Measurements from ENCODE around the gene SASH3. TPM values are rescaled to one million over a fixed set of nuclear protein-coding genes. Genes with fewer than 3 reads are reported as not detected.
A peak's percentile ranks its signal among the peaks of the same experiment; 100 is the strongest.

SASH3 gene
- total RNA-seq, 8 experiments from 2014 or later: 0.15 to 0.35 (median 0.24) TPM; not detected in 3

DNA sequence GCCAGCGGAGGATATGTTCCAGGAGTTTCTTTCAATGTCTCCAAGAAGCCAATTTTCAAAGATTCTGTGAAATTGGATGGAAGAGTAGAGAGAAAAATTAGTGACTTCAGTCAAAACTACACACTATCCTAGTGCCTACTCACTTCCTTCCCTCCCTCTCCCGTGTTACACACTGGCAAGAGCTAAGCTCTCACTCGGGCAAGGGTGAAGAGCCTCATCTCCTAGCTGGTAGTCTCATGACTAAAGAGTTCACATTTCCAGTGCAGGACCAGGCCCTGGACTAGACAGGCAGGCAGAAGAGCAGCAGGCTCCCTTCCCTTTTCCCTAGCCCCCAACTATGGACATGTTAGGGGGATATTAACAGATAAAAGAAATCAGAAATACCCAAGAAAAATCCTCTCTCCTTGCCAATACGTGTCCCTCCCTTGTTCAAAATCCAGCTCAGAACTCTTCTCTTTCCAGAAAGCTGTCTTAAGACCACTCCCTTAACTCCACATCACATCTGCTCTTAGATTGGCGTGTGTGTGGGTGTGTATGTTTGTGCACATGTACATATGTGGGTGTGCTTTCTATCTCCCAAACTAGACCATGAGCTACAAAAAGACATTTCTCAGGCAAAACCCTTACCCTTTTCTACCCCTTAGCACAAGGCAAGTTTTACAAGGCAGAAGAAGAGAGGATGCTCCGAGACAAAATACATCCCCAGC, 34.1 kb downstream of the SASH3 start:
- H3K4me1 ChIP-seq (replicated peaks in 1 of 2): no peaks in the 10 kb centered on the region
- in situ Hi-C loops (cut with MboI; ENCODE audit: low pct_unique_long_range_greater_than_20kb in 2 of 9, low sequenced_read_pairs in 9 of 9, unreplicated experiment in 9 of 9): no loop called here
- H3K4me3 ChIP-seq: no peak overlapping the region
- no peak overlapping the region for H3K27ac ChIP-seq
- ATAC-seq (replicated peaks in 6 of 8): peak in 3 of 8 experiments; percentile 49 to 85 (median 76)
- WGBS, 10 experiments: 20 to 100% (median 80%) methylated on average over 1 to 4 of the region's 6 CpGs; no CpG with 5 or more reads in 3 of the 10 experiments

DNA sequence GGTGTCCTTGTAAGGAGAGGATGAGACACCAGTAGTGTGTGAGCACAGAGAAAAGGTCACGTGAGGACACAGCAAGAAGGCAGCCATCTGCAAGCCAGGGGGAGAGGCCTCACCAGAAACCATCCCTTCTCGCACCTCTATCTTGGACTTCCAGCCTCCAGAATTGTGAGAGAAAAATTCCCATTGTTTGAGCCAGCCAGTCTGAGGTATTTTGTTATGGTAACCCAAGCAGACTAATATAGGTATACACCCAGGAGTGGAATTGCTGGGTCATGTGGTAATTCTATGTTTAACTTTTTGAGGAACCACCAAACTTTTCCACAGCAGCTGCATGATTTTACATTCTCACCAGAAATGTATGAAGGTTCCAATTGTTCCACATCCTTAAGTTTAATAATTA, 38.4 kb downstream of the SASH3 start:
- peak in 1 of 8 experiments; percentile 70 for ATAC-seq (replicated peaks in 6 of 8)
- Histone ChIP-seq H3K27ac (no peak overlapping the region), H3K4me3 (no peak overlapping the region), H3K4me1 (replicated peaks in 1 of 2) (no peaks in the 10 kb centered on the region)
- in situ Hi-C loops (cut with MboI; ENCODE audit: low pct_unique_long_range_greater_than_20kb in 2 of 9, low sequenced_read_pairs in 9 of 9, unreplicated experiment in 9 of 9): no loop called here
- 80% methylated on average over 1 of the region's 2 CpGs; no CpG with 5 or more reads in 9 of the 10 experiments for WGBS, 10 experiments

DNA sequence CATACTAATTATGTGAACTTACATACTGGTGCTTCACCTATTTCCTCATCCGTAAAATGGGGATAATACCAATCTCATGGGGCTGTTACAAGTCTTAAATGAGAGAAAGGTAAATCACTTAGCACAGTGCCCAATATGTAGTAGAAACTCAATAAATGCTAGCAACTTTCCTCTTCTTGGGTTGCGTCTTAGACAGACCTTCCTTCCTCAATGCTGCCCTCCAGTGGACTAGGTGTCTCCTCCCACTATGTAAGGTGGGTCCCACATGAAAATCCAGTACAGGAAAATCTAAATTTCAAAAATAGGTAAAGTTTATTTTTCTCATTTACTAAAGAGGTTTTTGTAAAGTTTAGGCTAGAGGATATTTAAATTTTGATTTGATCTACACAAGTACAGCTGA, 43.4 kb downstream of the SASH3 start:
- Histone ChIP-seq H3K4me3 (no peak overlapping the region), H3K4me1 (replicated peaks in 1 of 2) (no peaks in the 10 kb centered on the region), H3K27ac (no peak overlapping the region)
- in situ Hi-C loops (cut with MboI; ENCODE audit: low pct_unique_long_range_greater_than_20kb in 2 of 9, low sequenced_read_pairs in 9 of 9, unreplicated experiment in 9 of 9): no loop called here
- ATAC-seq (replicated peaks in 6 of 8): peak in 3 of 8 experiments; percentile 49 to 67 (median 66)
- 0 to 100% (median 84%) methylated on average over 1 to 2 of the region's 2 CpGs; no CpG with 5 or more reads in 6 of the 10 experiments for WGBS, 10 experiments

DNA sequence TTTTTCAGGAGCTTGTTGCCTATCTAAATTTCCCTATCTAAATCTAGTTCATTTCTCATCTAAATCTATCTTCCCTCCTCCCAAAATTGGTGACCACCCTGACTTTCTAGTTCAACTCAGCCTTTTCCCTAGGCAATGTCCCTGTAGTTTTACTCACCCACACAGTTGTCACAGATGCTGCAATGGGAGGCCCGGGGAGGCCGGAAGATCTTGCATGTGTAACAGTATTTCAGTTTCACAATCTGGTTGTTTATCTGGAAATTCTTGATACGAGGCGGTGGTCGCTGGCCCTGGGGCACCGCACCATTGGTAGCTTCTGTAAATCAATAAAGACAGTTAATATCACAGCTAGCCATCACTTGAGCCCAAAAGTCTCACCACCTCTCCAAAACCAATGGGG, 43.8 kb downstream of the SASH3 start:
- ATAC-seq (replicated peaks in 6 of 8): no peak
- Histone ChIP-seq H3K4me1 (replicated peaks in 1 of 2) (no peaks in the 10 kb centered on the region), H3K27ac (no peak overlapping the region), H3K4me3 (no peak overlapping the region)
- WGBS, 10 experiments: 15 to 100% (median 92%) methylated on average over 1 to 6 of the region's 6 CpGs; no CpG with 5 or more reads in 6 of the 10 experiments
- in situ Hi-C loops (cut with MboI; ENCODE audit: low pct_unique_long_range_greater_than_20kb in 2 of 9, low sequenced_read_pairs in 9 of 9, unreplicated experiment in 9 of 9): no loop called here

DNA sequence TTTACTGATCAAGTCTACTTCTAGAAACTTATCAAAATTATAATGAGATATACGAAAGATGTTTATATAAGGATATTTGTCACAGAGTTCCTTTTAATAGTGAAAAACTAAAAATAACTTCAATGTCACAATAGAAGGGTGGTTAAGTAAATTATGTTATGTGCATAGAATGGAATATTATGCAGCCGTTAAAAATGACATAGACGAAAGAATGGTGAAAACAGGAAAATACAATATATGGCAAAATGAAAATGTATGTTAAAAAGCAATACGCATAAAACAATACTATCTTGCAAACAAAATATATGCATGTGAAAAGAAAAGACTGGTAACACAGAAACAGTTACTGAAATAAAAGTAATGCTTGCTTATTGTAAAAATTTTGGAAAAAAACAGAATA, 44.9 kb downstream of the SASH3 start:
- in situ Hi-C loops (cut with MboI; ENCODE audit: low pct_unique_long_range_greater_than_20kb in 2 of 9, low sequenced_read_pairs in 9 of 9, unreplicated experiment in 9 of 9): loop anchor here in 1 of 9 experiments (25.0 kb wide), 1 partner anchor 187 kb away; no protein-coding TSS in a partner anchor
- 52 to 100% (median 69%) methylated on average over 3 to 4 of the region's 4 CpGs; no CpG with 5 or more reads in 3 of the 10 experiments for WGBS, 10 experiments
- no peak overlapping the region for H3K4me3 ChIP-seq

DNA sequence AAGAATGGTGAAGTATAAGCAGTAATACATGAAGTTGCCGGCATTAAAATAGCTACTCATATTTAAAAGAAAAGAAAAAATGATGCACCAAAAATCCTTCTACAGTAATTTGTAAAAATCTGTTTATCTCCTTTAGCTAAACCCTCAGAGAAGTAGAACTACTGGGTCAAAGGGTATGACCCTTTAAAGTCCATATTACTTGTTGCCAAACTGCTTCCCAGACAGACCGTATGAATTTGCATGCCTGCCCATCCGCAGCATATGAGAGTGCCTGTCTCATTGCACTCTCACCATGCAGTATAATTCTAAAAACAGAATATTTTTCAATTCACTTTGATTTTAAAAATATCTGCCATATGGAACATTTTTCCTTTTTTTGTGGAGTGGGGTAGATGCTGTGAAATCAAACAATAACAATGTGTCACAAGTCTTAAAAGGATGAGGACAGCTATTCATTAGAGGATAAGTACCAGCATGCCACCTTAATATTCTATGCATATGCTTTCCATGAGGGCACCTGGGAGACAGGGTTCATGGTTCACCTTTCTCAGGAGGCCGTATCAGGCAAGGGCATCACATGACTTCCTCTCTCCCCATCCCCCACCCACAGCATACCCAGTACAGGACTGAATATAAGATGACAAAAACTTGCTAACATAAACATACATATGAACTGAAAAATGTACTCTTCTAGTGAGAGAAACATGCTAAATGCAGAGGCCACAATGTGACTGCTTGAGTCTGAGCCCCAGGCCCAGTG, 46.2 kb downstream of the SASH3 start:
- no peak for ATAC-seq (replicated peaks in 6 of 8)
- Histone ChIP-seq H3K4me3 (no peak overlapping the region), H3K27ac (no peak overlapping the region), H3K4me1 (replicated peaks in 1 of 2) (no peaks in the 10 kb centered on the region)
- WGBS, 10 experiments: 33 to 100% (median 72%) methylated on average over 1 to 4 of the region's 4 CpGs; no CpG with 5 or more reads in 4 of the 10 experiments
- in situ Hi-C loops (cut with MboI; ENCODE audit: low pct_unique_long_range_greater_than_20kb in 2 of 9, low sequenced_read_pairs in 9 of 9, unreplicated experiment in 9 of 9): loop anchor here in 1 of 9 experiments (25.0 kb wide), 1 partner anchor 189 kb away; no protein-coding TSS in a partner anchor

More for the DNA sequence above, 44.9 kb downstream of the SASH3 start:
- Histone ChIP-seq H3K27ac (no peak overlapping the region), H3K4me1 (replicated peaks in 1 of 2) (no peaks in the 10 kb centered on the region)
- ATAC-seq (replicated peaks in 6 of 8): no peak

DNA sequence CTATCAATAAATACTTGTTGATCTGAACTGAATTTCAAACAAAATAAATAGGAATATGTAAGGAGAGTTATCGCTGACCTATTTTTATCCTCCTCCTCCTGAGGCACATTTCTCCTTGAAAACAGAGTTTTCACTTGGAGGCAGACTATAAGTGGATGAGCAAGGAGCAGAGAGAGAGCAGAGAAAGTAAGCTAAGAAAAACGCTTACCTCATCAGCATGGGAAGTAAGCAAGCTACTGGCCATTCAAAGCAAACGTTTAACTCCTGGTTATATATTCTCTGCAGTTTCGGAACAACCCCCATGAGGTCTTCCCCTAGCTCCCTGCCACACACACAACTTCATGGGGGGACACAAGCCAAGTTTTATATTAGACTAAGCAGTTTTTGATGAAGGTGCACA, 50.7 kb downstream of the SASH3 start:
- ATAC-seq (replicated peaks in 6 of 8): no peak
- Histone ChIP-seq H3K27ac (no peak overlapping the region), H3K4me1 (replicated peaks in 1 of 2) (no peaks in the 10 kb centered on the region), H3K4me3 (no peak overlapping the region)
- 43 to 100% (median 83%) methylated on average over 1 to 4 of the region's 4 CpGs; no CpG with 5 or more reads in 5 of the 10 experiments for WGBS, 10 experiments
- in situ Hi-C loops (cut with MboI; ENCODE audit: low pct_unique_long_range_greater_than_20kb in 2 of 9, low sequenced_read_pairs in 9 of 9, unreplicated experiment in 9 of 9): loop anchor here in 1 of 9 experiments (25.0 kb wide), 1 partner anchor 193 kb away; no protein-coding TSS in a partner anchor

DNA sequence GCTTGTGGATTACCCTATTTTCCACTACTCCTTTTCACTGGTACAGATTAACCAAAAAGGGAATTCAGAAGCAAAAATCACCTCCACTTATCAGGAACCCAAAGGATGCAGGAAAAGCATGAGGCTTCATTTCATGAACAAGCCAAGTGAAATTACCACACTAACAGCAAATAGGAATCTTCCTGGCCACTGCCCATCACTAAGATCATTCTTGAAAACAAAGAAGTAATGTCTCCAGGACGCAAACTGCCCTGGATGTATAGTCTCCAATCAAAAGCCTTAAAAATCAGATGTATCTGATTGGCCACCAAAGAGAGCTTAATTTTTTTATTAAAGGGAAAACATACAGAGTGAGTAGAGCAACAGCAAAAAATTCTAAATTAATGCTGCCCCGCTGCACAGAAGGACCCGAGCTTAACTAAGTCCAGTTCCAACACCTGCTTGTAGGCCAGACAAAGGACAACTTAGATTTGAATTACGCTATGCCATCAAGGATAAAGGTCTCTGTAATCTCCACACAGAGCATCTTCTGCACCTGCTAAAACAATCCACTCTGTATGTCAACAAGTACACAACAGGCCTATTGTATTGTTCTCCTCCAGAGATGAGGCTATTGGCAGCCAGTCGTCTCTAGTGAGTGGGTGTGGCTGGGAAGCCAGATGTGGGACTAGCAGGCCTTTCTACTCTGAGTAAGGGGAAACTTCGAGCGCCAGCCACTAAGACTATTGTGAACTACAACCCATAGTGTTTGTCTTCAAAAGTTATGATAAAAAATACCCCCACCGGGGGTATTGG, 51.5 kb downstream of the SASH3 start:
- in situ Hi-C loops (cut with MboI; ENCODE audit: low pct_unique_long_range_greater_than_20kb in 2 of 9, low sequenced_read_pairs in 9 of 9, unreplicated experiment in 9 of 9): loop anchor here in 1 of 9 experiments (25.0 kb wide), 1 partner anchor 194 kb away; no protein-coding TSS in a partner anchor
- Histone ChIP-seq H3K4me1 (replicated peaks in 1 of 2) (no peaks in the 10 kb centered on the region), H3K27ac (no peak overlapping the region), H3K4me3 (no peak overlapping the region)
- WGBS, 10 experiments: 60 to 100% (median 74%) methylated on average over 1 to 8 of the region's 8 CpGs; no CpG with 5 or more reads in 4 of the 10 experiments
- peak in 3 of 8 experiments; percentile 32 to 63 (median 55) for ATAC-seq (replicated peaks in 6 of 8)

DNA sequence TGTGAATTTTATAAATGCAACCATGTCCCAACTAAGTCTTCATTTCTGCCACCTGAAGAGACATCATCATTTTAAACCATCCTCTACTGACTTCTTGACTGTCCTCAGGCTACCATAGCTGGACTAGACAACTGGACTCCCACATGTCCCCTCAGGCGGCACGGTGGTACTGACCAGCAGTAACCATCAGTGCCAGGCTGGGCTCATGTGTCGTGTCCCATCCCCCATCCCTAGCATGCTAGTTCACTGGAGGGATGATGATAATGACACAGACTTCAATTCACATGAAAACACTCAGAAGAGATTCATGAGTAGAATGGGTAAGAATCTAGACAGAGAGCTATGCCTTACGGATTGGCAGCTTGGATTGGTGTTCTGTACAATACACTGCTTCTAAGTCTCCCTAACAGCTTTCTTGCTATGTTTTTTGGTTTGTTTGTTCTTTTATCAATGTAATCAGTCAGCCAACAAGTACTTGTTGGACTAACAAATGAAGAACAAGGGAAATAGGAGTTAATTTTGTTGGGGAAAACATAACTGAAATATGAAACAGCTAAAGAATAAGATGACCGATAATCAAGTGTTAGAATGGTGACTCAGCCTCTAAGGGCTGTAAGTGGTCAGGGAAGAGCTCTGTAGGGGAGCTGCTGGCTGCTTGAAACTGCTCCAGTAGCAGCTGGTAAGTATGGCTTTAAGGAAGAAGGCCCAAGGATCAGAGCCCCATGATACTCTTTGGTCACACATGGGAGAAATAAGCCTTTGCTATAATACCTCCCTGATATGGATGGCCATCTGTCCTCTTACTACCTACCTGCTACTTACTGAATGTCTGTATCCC, 53.6 kb downstream of the SASH3 start:
- H3K27ac ChIP-seq: no peak overlapping the region
- ATAC-seq (replicated peaks in 6 of 8): peak in 3 of 8 experiments; percentile 50 to 67 (median 60)
- in situ Hi-C loops (cut with MboI; ENCODE audit: low pct_unique_long_range_greater_than_20kb in 2 of 9, low sequenced_read_pairs in 9 of 9, unreplicated experiment in 9 of 9): loop anchor here in 1 of 9 experiments (25.0 kb wide), 1 partner anchor 196 kb away; no protein-coding TSS in a partner anchor

DNA sequence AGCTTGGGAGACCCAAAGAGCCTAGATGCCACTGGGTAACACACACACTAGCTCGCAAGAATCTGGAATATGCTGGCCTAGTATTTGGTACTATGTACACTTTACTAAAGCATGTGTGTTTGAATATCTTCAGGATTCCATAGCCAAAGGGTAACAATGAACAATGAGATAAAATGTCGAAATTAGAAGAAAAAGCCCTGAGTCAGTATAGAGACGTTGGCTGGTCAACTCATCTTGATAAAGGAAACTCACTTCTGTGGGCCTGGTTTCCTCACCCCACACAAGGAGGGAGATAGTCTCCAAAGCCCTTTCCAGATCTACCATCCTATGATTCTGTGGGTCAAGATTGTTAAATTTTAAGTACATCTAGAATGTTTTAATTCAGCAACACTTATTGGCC, 57.1 kb downstream of the SASH3 start:
- no peak overlapping the region for H3K27ac ChIP-seq
- no peak for ATAC-seq (replicated peaks in 6 of 8)
- WGBS, 10 experiments: 57 to 100% (median 80%) methylated on average over 1 to 3 of the region's 3 CpGs; no CpG with 5 or more reads in 7 of the 10 experiments
- no peak overlapping the region for H3K4me3 ChIP-seq
- peaks cover 12 to 15% of the 10 kb centered on the region in 2 donors for H3K4me1 ChIP-seq (replicated peaks in 1 of 2)
- in situ Hi-C loops (cut with MboI; ENCODE audit: low pct_unique_long_range_greater_than_20kb in 2 of 9, low sequenced_read_pairs in 9 of 9, unreplicated experiment in 9 of 9): loop anchor here in 1 of 9 experiments (25.0 kb wide), 1 partner anchor 200 kb away; no protein-coding TSS in a partner anchor

More for the DNA sequence above, 53.6 kb downstream of the SASH3 start:
- WGBS, 10 experiments: 62 to 89% (median 75%) methylated on average over 3 to 5 of the region's 5 CpGs; no CpG with 5 or more reads in 7 of the 10 experiments
- H3K4me3 ChIP-seq: no peak overlapping the region
- no peaks in the 10 kb centered on the region for H3K4me1 ChIP-seq (replicated peaks in 1 of 2)

DNA sequence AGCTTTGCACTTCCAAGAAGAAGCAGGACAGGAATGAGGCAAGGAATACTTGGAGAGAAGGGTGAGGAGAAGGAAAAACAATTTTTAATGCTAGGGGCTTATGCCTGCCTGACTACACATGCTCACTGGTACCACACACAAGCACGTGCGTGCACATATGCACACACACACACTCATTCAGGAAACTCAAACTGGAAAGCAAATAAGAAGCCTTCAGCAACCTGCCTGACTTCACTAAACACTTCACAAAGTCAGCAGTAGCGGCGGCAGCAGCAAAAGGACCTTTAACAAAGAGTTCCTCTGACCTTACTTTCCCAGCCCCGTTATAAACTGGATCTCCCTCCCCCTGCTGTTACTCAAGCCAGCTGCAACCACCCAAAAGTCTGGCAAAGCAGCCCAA, 60.6 kb downstream of the SASH3 start:
- in situ Hi-C loops (cut with MboI; ENCODE audit: low pct_unique_long_range_greater_than_20kb in 2 of 9, low sequenced_read_pairs in 9 of 9, unreplicated experiment in 9 of 9): loop anchor here in 1 of 9 experiments (25.0 kb wide), 1 partner anchor 203 kb away; no protein-coding TSS in a partner anchor
- H3K27ac ChIP-seq: no peak overlapping the region
- H3K4me3 ChIP-seq: peak overlapping the region in 1 of 5 donors; percentile 11
- peaks cover 12 to 24% of the 10 kb centered on the region in 2 donors for H3K4me1 ChIP-seq (replicated peaks in 1 of 2)
- no peak for ATAC-seq (replicated peaks in 6 of 8)
- WGBS, 10 experiments: 20 to 30% (median 21%) methylated on average over 2 to 5 of the region's 5 CpGs; no CpG with 5 or more reads in 7 of the 10 experiments
